ENCODE measurements around the gene SH3PXD2A. TPM values are rescaled to one million over a fixed set of nuclear protein-coding genes. Genes with fewer than 3 reads are reported as not detected.

The SH3PXD2A gene
- total RNA-seq, 1 donor from 2014 or later = 38.6 TPM

DNA sequence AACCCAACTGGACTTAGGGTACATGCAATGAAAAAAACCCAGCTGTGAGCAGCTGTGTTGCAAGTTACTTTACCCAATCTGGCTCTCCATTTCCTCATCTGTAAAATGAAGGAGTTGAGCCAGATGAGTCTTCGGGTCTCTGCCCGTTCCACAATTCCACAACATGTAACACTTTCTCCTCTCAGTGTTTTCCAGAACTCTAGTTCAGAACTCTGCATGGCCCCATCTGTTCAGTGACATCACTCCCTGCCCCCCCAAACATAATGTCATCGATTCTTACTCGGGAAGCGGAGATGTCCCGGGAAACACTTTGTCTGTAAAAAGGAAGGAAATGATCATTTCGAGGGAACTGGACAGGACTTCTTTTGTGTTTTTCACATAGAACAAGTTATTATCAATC, 2.5 kb downstream of the SH3PXD2A start:
- H3K4me1 Mint-ChIP-seq (ENCODE audit: unreplicated experiment) = peaks cover 58% of the 10 kb centered on the region
- TF ChIP-seq, protein P1, sequence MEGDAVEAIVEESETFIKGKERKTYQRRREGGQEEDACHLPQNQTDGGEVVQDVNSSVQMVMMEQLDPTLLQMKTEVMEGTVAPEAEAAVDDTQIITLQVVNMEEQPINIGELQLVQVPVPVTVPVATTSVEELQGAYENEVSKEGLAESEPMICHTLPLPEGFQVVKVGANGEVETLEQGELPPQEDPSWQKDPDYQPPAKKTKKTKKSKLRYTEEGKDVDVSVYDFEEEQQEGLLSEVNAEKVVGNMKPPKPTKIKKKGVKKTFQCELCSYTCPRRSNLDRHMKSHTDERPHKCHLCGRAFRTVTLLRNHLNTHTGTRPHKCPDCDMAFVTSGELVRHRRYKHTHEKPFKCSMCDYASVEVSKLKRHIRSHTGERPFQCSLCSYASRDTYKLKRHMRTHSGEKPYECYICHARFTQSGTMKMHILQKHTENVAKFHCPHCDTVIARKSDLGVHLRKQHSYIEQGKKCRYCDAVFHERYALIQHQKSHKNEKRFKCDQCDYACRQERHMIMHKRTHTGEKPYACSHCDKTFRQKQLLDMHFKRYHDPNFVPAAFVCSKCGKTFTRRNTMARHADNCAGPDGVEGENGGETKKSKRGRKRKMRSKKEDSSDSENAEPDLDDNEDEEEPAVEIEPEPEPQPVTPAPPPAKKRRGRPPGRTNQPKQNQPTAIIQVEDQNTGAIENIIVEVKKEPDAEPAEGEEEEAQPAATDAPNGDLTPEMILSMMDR (conservative IDR thresholded peaks at IDR 0.05) = no peak

DNA sequence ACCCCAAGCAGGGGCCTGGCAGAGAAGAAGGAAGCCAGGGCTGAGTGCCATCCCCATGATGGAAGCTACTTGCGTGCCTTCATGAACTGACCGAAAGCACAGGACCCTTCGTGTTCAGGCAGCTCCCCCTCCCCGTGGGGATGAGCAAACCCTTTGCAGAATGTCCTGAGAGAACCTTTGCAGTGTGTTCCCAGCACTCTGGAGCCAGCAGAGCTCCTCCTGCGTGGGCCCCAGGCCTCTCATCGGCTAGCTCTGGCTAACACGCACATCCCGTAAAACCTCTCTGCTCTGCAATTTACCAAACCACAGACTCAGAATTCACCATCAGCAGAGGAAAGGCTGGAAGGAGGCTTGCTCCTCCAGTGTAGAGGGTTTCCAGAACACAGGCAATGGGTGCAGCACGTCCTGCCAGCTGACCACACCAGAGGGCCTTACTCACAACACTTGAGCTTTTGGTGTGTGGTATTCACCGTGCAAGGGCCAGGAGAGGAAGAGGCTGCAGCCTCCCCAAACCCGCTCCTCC, 3.1 kb downstream of the SH3PXD2A start:
- Mint-ChIP-seq H3K36me3 (peaks cover 4% of the 10 kb centered on the region), H3K4me1 (ENCODE audit: unreplicated experiment) (peaks cover 58% of the 10 kb centered on the region), H3K9me3 (no peaks in the 10 kb centered on the region), H3K27me3 (peaks cover 11% of the 10 kb centered on the region), H3K27ac (no peak overlapping the region), H3K4me3 (no peak overlapping the region)
- no peak for DNase-seq (ENCODE audit: extremely low spot score, unreplicated experiment)
- TF ChIP-seq, protein P1 (conservative IDR thresholded peaks at IDR 0.05) = no peak

More for the DNA sequence above, 2.5 kb downstream of the SH3PXD2A start:
- DNase-seq (ENCODE audit: extremely low spot score, unreplicated experiment) = no peak
- Mint-ChIP-seq H3K9me3 (no peaks in the 10 kb centered on the region), H3K27me3 (peaks cover 11% of the 10 kb centered on the region), H3K27ac (no peak overlapping the region), H3K36me3 (peaks cover 4% of the 10 kb centered on the region), H3K4me3 (peak overlapping the region; percentile 63)

DNA sequence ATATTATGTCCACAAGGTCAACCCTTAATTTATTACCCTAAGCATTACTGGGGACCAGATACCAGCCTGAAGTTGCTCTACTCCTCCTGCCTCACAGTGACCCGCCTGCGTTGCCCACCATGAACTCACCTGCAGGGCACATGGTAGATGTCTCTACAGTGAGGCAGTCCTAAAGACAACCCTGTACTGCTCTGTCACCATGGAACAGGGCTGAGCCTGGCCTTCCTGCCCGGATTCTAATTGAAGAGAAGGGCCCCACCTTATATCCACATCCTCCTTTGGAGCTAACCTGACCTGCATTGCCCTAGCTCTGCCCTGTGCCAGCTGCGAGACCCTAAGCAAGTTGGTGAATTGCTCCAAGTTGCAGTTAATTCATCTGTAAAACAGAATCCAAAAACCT, 4.1 kb downstream of the SH3PXD2A start:
- no peaks in the 10 kb centered on the region for H3K9me3 Mint-ChIP-seq
- no peak overlapping the region for H3K4me3 Mint-ChIP-seq
- H3K27me3 Mint-ChIP-seq = peaks cover 11% of the 10 kb centered on the region
- no peak overlapping the region for H3K27ac Mint-ChIP-seq
- TF ChIP-seq, protein P1 (conservative IDR thresholded peaks at IDR 0.05) = no peak
- H3K36me3 Mint-ChIP-seq = peaks cover 8% of the 10 kb centered on the region
- H3K4me1 Mint-ChIP-seq (ENCODE audit: unreplicated experiment) = peaks cover 57% of the 10 kb centered on the region
- DNase-seq (ENCODE audit: extremely low spot score, unreplicated experiment) = no peak

DNA sequence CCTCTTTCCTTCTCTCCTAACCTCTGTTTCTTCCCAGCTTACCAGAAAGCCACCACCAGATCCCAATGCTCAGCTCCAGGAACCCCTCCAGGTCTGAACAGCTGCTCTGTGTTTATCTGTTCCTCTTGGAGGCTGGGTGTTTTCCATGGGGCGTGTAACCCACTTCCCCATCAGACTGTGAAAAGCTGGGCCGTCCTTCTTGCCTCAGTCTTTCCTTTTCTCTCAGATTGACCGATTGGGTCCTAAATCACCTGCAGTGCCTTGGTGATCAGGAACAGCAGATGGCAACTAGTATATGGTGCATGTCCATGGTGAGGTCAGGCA, 4.8 kb downstream of the SH3PXD2A start:
- H3K27me3 Mint-ChIP-seq = peaks cover 11% of the 10 kb centered on the region
- H3K27ac Mint-ChIP-seq = no peak overlapping the region
- H3K9me3 Mint-ChIP-seq = no peaks in the 10 kb centered on the region
- H3K36me3 Mint-ChIP-seq = peaks cover 8% of the 10 kb centered on the region
- peaks cover 61% of the 10 kb centered on the region for H3K4me1 Mint-ChIP-seq (ENCODE audit: unreplicated experiment)
- TF ChIP-seq, protein P1 (conservative IDR thresholded peaks at IDR 0.05) = no peak
- no peak overlapping the region for H3K4me3 Mint-ChIP-seq
- DNase-seq (ENCODE audit: extremely low spot score, unreplicated experiment) = no peak

DNA sequence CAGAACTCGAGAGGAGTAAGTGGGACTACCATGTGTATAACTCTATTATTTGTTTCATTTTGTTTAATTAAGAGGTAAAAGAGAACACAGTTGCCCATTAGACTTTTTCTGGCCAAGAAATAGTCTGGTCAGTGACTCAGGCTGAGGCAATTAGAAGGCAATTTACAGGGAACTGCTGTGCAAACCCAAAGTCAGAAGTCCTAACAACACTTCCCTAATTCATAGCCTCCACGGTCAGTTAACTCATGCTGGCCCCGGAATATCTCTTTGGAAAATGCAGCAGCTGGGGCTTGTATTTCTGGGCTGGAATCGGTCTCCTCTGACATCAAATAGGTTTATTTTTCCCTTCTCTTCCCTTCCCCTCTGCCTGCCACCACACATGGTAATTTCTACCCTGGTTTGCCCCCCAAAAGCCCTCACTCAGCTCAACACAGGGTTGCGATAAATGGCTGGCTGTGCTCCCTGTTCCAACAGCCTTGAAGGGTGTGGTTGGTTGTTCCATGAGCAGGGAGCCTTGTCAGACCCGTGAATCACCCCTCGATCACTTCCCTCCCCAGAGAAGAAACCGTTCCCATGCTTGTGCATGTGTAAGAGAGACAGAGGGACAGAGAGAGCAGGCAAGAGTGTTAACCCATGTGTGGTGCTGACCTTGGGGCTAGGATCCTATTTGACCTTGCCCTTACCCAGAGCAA, 5.3 kb downstream of the SH3PXD2A start:
- H3K4me3 Mint-ChIP-seq = no peak overlapping the region
- H3K4me1 Mint-ChIP-seq (ENCODE audit: unreplicated experiment) = peaks cover 63% of the 10 kb centered on the region

More for the DNA sequence above, 5.3 kb downstream of the SH3PXD2A start:
- TF ChIP-seq, protein P1 (conservative IDR thresholded peaks at IDR 0.05) = no peak
- DNase-seq (ENCODE audit: extremely low spot score, unreplicated experiment) = no peak
- Mint-ChIP-seq H3K36me3 (peaks cover 8% of the 10 kb centered on the region), H3K27me3 (peaks cover 11% of the 10 kb centered on the region), H3K9me3 (no peaks in the 10 kb centered on the region), H3K27ac (no peak overlapping the region)

Measured in type B pancreatic cell (in vitro differentiated cells).